Astrocyte (in vitro differentiated cells and primary cell): ENCODE measurements around the gene SNRPA.

ENCODE experiments used
- EZH2 ChIP-seq: IDR thresholded peaks from 2 replicates; pipeline ENCODE4 v1.6.1; 2012; ENCODE audit warnings: mild to moderate bottlenecking, low read length, inconsistent platforms; ENCODE audit not compliant: insufficient read depth
- TF ChIP-seq, protein P1 (sequence below): IDR thresholded peaks from 2 replicates; pipeline ENCODE4 v1.5.1; 2011; ENCODE audit warnings: low read depth, mild to moderate bottlenecking, inconsistent platforms, low read length, moderate library complexity; ENCODE audit not compliant: insufficient read depth

DNA sequence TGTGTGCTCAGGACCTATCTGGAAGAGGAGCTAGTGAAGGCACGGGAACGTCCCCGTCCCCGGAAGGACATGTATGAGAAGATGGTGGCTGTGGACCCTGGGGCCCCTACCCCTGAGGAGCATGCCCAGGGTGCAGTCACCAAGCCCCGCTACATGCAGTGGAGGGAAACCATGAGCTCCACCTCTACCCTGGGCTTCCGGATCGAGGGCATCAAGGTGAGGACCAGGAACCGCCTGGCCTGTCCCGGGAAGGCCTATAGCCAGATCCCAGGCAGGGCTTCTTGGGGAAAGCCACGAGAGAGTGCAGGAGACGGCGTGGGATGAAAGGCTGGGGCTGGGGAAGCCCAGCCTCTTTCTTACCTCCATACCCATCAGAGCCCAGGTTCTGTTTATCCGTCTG is 17.9 kb upstream of the SNRPA start:
- TF ChIP-seq, protein P1, sequence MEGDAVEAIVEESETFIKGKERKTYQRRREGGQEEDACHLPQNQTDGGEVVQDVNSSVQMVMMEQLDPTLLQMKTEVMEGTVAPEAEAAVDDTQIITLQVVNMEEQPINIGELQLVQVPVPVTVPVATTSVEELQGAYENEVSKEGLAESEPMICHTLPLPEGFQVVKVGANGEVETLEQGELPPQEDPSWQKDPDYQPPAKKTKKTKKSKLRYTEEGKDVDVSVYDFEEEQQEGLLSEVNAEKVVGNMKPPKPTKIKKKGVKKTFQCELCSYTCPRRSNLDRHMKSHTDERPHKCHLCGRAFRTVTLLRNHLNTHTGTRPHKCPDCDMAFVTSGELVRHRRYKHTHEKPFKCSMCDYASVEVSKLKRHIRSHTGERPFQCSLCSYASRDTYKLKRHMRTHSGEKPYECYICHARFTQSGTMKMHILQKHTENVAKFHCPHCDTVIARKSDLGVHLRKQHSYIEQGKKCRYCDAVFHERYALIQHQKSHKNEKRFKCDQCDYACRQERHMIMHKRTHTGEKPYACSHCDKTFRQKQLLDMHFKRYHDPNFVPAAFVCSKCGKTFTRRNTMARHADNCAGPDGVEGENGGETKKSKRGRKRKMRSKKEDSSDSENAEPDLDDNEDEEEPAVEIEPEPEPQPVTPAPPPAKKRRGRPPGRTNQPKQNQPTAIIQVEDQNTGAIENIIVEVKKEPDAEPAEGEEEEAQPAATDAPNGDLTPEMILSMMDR = no peak
- no peak for TF ChIP-seq EZH2
